ENCODE data around the gene ITPKA.

GRCh38 chr15:41492597-41493204, 973 bp upstream of the ITPKA start:
- no peak for TF ChIP-seq CTCF (IDR thresholded peaks at IDR 0.05)
- TF ChIP-seq POLR2AphosphoS5 (IDR thresholded peaks at IDR 0.05) = no peak
- no peak for TF ChIP-seq POLR2A (IDR thresholded peaks at IDR 0.05)
- no peak for TF ChIP-seq EP300 (IDR thresholded peaks at IDR 0.05)

All from upper lobe of left lung (tissue), 4 donors.